Upper lobe of left lung (tissue), 4 donors: ENCODE data around the gene CR1.

Experiments used
- EP300 ChIP-seq, 4 donors: sonication (generic); formaldehyde crosslinking; IDR thresholded peaks; one replicate each; pipeline ENCODE4 v1.5.1; 2017; ENCODE audit warnings: antibody characterized with exemption in 4 of 4, control low read depth in 2 of 4
- POLR2A ChIP-seq, 4 donors: fragments of 450-650 bp; IDR thresholded peaks; one replicate each; pipeline ENCODE4 v1.5.1; 2016 to 2017; ENCODE audit warnings: antibody characterized with exemption in 4 of 4, mild to moderate bottlenecking in 2 of 4
- POLR2AphosphoS5 ChIP-seq, 2 donors: sonication (generic); formaldehyde crosslinking; IDR thresholded peaks; one replicate each; pipeline ENCODE4 v1.5.1; 2017; ENCODE audit warnings: antibody characterized with exemption in 2 of 2
- TF ChIP-seq, protein P1 (sequence below), 6 experiments: fragments of 450-650 bp in 4 of 6; fragments of 200-600 bp in 2 of 6; sonication (generic) in 2 of 6; IDR thresholded peaks; one replicate each; pipeline ENCODE4 v1.5.1; 2016 to 2019; ENCODE audit warnings: antibody characterized with exemption in 6 of 6

DNA sequence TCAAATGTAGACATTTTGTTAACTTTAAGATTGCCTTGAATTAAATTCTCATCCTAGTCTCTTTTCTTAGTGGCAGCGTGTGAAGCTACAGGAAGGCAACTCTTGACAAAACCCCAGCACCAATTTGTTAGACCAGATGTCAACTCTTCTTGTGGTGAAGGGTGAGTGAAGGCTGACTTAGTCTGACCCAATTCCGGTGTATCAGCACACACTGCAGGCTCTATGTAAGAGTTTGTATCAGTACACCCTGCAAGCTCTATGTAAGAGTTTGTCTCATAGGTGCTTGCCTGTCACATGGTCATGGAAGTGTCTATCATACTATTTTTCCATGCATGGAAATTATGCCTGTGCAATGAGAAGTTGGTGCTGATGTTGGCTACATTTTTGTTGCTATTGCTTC lies 25.0 kb upstream of the CR1 start:
- TF ChIP-seq, protein P1, sequence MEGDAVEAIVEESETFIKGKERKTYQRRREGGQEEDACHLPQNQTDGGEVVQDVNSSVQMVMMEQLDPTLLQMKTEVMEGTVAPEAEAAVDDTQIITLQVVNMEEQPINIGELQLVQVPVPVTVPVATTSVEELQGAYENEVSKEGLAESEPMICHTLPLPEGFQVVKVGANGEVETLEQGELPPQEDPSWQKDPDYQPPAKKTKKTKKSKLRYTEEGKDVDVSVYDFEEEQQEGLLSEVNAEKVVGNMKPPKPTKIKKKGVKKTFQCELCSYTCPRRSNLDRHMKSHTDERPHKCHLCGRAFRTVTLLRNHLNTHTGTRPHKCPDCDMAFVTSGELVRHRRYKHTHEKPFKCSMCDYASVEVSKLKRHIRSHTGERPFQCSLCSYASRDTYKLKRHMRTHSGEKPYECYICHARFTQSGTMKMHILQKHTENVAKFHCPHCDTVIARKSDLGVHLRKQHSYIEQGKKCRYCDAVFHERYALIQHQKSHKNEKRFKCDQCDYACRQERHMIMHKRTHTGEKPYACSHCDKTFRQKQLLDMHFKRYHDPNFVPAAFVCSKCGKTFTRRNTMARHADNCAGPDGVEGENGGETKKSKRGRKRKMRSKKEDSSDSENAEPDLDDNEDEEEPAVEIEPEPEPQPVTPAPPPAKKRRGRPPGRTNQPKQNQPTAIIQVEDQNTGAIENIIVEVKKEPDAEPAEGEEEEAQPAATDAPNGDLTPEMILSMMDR (IDR thresholded peaks at IDR 0.05) = no peak
- TF ChIP-seq POLR2A (IDR thresholded peaks at IDR 0.05) (no peak), POLR2AphosphoS5 (IDR thresholded peaks at IDR 0.05) (no peak), EP300 (IDR thresholded peaks at IDR 0.05) (no peak)
